ENCODE data around the gene ERP44.
"Not testable (repeated sequence)": the region's sequence is repeated elsewhere in the genome, so short reads cannot be mapped to it uniquely, and the experiment has no call there.

GRCh38 chr9:100076256-100076655 lies 22.5 kb downstream of the ERP44 start:
- TF ChIP-seq CTCF (IDR thresholded peaks at IDR 0.05; ENCODE audit: borderline replicate concordance, extremely low read depth, low read length, poor library complexity, severe bottlenecking); EZH2 (IDR thresholded peaks at IDR 0.05; ENCODE audit: borderline replicate concordance, low read depth, low read length, severe bottlenecking): not testable (repeated sequence)
